HG03342 (cell line): Measurements from ENCODE around the gene ZDHHC17.
"Not testable (repeated sequence)": the region's sequence is repeated elsewhere in the genome, so short reads cannot be mapped to it uniquely, and the experiment has no call there.

Experiments used
- ATAC-seq: cut with Tn5 transposase; IDR thresholded peaks from one replicate; pipeline ENCODE4 v1.9.1; 2021; ENCODE audit warnings: mild to moderate bottlenecking, moderate library complexity; ENCODE audit not compliant: unreplicated experiment

Gene ZDHHC17, protein sequence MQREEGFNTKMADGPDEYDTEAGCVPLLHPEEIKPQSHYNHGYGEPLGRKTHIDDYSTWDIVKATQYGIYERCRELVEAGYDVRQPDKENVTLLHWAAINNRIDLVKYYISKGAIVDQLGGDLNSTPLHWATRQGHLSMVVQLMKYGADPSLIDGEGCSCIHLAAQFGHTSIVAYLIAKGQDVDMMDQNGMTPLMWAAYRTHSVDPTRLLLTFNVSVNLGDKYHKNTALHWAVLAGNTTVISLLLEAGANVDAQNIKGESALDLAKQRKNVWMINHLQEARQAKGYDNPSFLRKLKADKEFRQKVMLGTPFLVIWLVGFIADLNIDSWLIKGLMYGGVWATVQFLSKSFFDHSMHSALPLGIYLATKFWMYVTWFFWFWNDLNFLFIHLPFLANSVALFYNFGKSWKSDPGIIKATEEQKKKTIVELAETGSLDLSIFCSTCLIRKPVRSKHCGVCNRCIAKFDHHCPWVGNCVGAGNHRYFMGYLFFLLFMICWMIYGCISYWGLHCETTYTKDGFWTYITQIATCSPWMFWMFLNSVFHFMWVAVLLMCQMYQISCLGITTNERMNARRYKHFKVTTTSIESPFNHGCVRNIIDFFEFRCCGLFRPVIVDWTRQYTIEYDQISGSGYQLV

DNA sequence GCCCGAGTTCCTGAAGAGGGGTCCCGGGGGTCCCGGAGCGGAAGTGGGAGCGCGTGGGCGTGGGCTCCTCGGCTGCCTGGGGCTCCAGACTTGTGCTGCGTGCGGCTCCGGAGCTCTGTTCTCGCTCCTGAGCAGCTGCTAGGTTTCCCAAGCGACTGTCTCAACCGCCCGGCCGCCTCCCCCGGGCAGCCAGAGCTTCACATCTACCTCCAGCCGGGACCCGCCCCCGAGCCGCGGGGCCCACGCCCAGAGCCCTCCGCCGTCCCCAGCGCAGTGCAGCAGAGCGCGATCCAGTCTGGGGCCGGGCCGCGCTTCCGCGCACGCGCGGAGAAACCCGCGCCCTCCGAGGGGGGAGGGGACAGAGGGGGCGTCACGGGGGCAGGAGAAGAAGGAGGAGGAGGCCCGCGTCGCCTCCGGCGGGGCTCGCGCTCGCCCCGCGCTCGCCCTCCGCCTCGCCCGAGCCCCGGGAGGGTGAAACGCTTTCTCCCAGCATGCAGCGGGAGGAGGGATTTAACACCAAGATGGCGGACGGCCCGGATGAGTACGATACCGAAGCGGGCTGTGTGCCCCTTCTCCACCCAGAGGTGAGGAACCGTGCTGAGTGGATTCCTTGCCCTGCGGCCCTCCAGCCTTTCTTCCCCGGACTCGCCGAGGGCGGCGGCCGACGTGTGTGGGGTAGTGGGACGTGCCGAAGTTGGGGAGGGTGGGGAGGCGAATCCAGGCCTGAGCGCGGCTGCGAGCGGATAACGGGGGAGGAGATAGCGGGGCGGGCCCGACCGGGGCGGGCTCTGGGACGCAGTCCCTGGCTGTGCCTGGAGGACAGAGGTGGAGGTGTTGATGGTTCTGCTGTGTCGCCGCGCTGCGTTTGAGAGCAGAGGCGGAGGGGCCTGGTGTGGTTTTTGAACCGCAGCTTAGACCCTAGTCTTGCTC, at the start of gene ZDHHC17:
ZDHHC17 (plus strand) TSS at position 370 of the 930 bp plus-strand sequence; CDS start at position 492, 122 bp downstream.
- peak; percentile 94 for ATAC-seq

DNA sequence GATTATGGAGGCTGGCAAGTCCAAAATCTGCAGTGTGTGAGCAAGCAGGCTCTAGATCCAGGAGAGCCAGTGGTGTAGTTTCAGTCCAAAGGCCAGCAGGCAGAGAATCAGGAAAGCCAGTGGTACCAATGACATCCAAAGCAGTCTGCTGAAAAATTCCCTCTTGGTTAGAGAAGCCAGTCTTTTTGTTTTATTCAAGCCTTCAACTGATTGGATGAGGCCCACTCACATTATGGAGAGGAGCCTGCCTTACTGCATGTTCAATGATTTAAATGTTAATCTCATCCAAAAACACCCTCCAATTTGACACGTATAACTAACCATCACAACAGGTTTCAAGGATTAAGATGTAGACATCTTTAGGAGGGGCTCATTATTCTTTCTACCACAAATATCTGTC, 49.5 kb upstream of the ZDHHC17 start:
- ATAC-seq = no peak

DNA sequence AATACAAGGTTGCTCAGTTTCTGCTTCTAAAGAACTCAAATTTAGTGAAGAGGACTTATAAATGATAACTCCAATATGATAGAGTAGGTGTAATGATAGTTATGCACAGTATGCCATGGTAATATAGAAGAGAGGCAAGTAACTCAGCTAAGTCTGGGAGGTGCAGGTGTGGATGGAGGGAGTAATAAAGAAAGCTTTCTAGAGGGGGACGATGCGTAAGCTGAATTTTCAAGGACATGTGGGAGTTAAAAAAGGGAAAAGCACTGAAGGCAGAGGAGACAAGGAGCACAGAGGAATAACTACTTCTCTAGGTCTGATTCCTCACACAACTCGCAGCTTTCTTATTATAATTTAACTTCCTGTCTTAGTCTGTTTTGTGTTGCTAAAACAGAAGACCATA, 49.1 kb upstream of the ZDHHC17 start:
- no peak for ATAC-seq

DNA sequence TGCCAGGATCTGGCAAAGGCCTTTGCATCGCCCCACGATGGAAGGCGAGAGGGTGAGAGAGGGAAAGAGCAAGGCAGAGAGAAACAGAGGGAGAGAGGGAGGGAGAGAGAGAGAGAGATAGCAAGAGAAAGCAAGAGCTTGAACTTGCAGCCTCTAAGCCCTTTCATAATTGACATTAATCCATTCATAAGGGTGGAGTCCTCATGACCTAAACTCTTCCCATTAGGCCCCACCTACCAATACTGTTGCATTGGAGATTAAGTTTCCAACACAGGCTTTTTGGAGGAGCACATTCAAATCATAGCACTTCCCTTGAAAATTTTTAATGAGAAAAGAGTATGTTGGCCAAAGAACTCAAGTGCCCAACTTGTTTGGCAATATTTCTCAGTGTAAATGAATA, 48.6 kb upstream of the ZDHHC17 start:
- ATAC-seq = no peak

DNA sequence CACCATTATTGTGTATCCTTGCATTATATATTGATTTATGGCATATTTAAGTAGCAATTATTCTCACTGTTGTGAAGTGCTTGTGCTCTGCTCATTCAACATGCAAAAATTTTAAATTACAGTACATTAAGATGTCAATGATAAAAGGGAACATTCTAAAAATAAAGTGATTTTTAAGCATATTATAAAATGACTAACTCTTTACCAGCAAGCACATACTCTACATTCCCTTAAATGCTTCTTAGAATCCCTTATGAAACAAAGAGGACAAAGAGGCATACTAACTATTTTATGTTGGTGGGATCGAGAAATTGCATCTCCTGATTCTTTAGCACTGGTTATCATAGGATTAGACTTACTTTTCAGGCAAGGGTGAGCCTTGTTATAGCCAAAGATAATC, 46.6 kb upstream of the ZDHHC17 start:
- ATAC-seq = no peak

DNA sequence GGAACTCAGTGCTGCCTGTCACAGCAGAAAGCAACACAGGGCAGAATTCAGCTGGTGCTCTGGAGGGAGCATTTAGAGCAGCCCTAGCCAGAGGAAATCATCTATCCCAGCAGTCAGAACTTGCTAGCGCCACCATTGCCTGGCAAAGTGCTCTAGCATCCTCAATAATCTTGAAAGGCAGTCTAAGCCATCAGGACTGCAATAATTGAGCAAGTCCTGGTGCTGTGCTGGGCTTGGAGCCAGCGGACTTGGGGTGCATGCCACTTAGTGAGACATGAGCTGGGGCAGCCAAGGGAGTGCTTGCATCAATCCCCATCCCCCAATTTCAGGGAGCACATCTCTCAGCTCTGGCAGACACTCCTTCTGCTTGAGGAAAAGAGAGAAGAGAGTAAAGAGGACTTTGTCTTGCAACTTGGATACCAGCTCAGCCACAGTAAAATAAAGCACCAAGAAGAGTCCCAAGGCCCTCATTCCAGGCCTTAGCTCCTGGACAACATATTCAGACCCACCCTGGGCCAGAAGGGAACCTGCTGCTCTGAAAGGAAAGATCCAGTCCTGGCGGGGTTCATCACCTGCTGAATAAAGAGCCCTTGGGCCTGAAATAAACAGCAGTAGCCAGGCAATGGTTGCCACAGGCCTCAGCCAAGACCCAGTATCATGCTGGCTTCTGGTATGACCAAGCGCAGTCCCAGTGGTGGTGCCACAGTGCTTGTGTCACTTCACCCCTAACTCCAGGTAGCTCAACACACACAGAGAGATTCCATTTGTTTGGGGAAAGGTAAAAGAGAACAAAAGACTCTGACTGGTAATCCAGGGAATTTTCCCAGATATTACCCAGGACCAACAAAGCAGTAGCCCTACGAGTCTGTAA, 44.5 kb upstream of the ZDHHC17 start:
- no peak for ATAC-seq

DNA sequence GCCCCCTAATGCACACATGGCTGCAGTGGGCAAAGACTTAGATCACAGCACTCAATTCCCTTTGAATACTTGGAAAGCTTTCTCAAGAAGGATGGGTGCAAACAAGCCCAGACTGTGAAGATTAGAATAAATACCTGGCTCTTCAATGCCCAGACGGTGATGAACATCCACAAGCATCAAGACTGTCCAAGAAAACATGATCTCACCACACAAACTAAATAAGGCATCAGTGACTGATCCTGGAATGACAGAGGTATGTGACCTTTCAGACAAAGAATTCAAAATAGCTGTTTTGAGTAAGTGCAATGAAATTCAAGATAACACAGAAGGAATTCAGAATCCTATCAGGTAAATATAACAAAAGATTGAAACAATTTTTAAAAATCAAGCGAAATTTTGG, 43.8 kb upstream of the ZDHHC17 start:
- ATAC-seq = no peak

DNA sequence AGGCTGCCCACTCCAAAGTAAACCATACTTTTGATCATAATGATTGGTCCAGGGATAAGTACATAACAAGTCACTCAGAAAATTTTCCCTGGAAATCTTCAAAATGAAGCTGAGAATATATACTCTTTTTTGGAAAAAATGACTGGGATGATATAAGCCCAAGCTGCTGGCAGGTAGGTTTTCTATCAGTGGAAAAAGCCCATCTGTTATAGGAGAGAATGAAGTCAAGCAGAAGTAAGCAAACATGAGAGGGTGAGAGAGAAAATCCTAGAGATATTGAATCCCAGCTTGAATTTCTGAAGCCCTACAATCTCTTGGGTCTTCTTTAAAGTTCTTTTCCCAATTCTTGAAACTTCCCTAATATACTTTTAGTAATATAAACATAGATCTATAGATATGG, 37.3 kb upstream of the ZDHHC17 start:
- ATAC-seq = no peak

DNA sequence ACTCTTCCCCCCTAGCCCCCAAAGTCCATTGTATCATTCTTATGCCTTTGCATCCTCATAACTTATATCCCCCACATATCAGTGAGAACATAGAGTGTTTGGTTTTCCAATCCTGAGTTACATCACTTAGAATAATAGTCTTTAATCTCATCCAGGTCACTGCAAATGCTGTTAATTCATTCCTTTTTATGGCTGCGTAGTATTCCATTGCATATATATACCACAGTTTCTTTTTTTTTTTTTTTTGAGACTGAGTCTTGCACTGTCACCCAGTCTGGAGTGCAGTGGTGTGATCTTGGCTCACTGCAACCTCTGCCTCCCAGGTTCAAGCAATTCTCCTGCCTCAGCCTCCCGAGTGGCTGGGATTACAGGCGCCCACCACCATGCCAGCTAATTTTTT, 31.7 kb upstream of the ZDHHC17 start:
- ATAC-seq = not testable (repeated sequence)

DNA sequence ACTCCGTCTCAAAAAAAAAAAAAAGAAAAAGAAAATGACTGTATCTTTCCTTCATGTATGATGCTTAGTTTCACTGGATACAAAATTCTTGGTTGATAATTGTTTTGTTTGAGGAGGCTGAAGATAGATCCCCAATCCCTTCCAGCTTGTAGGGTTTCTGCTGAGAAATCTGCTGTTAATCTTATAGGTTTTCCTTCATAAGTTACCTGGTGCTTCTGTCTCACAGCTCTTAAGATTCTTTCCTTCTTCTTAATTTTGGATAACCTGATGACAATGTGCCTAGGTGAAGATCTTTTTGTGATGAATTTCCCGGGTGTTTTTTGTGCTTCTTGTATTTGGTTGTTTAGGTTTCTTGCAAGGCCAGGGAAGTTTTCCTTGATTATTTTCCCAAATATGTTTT, 26.2 kb upstream of the ZDHHC17 start:
- not testable (repeated sequence) for ATAC-seq

DNA sequence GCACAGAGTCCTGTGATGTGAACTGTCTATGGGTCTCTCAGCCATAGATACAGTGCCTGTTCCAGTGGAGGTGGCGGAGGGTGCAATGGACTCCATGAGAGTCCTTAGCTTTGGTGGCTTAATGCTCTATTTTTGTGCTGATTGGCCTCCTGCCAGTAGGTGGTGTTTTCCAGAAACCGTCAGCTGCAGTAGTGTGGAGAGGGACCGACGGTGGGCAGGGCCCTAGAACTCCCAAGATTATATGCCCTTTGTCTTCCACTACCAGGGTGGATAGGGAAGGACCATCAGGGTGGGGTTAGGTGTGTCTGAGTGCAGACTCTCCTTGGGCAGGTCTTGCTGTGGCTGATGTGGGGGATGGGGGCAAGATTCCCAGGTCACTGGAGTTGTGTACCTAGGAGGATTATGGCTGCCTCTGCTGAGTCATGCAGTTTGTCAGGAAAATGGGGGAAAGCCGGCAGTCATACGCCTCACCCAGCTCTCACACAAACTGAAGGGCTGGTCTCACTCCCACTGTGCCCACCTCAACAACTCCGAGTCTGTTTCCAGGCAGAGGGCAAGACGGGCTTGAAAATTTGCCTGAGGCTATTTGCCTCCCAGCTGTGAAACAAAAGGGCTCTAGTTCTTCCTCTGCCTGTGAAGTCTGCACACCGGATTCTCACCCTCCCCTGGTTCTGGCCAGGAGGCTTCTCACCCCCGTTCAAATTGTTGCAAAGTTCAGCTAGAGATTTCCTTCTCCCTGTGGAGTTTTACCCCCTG, 24.9 kb upstream of the ZDHHC17 start:
- no peak for ATAC-seq

DNA sequence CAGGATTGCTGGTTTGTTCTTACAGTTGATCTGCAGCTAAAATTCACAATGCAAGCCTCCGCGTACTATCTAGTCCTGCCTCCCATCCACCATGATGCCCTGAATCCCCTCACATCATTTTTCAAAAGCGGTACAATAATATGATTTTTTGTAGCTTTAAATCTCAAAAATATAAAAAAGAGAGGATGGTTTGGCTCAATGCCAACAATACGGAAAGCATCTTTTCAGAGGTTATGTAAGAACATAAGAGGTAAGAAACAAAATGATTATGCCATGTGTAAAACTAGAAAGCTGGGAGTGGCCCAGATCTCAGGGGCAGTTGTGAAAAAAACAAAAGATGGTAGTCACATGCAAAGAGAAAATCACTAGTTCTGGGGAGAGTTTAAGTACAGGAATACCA, 24.0 kb upstream of the ZDHHC17 start:
- ATAC-seq = no peak

DNA sequence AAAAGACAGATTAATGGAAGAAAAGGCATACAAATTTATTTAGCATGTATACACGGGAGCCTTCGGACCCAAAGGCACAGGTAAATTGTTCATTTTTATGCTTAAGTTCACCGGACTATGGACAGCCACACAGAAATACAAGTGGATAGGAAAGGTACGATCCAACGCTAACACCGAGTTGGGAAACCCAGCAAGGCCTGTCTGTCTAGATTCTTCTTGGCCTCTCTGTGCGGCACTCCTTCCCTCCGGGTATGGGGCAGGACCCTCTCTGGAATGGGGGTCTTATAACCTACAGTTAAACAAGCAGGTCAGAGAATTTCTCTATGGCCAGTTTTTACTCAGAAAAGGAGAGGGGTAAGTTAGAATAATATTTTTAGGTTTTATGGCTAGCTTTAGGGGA, 23.4 kb upstream of the ZDHHC17 start:
- ATAC-seq = no peak

DNA sequence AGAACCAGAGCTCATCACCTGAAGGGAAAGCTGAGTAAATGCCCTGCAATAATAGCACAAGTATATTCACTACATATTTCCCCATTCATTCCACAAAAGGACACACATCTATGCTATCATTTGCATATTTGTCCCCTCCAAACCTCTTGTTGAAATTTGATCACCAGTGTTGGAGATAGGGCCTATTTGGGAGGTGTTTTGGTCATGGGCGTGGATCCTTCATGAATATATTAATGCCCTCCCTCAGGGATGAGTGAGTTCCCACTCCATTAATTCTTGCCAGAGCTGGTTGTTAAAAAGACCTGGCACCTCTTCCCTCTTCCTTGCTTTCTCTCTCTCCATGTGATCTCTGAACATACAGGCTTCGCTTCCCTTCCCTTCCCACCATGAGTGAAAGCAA, 18.6 kb upstream of the ZDHHC17 start:
- no peak for ATAC-seq

DNA sequence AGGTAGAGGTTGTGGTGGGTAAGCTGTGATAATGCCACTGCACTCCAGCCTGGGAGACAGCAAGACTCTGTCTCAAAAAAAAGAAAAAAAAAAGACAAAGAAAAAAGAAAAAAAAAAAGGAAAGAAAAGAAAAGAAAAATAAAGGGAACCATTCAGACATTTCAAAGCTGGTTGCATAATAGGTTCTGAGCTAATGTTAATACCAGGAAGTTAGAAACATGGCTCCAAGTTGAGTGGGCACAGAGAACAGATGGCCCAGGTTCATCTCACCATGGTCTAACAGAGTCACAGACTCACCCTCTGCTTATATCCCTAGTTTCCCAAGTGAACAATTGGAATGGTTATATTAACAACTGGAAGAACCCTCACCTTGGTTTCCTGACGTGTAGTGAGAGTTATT, 17.4 kb upstream of the ZDHHC17 start:
- no peak for ATAC-seq

DNA sequence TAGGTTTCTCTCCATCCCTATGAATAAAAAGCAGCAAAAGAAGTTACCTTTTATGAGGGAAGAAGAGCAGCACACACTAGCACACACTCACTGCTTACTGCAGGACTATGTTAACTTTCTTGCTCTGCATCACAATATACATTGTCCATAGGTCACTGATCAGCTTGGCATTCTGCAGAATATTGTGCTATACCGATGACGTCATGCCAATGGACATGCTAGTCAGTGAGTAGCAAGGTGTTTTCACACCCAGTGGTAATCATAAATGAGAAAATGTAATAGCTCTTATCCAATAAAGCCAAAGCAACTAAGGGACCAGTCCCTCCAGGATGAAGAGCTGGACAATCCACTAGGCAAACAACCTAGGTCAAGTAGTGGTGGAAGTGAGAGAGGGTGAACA, 16.7 kb upstream of the ZDHHC17 start:
- no peak for ATAC-seq

DNA sequence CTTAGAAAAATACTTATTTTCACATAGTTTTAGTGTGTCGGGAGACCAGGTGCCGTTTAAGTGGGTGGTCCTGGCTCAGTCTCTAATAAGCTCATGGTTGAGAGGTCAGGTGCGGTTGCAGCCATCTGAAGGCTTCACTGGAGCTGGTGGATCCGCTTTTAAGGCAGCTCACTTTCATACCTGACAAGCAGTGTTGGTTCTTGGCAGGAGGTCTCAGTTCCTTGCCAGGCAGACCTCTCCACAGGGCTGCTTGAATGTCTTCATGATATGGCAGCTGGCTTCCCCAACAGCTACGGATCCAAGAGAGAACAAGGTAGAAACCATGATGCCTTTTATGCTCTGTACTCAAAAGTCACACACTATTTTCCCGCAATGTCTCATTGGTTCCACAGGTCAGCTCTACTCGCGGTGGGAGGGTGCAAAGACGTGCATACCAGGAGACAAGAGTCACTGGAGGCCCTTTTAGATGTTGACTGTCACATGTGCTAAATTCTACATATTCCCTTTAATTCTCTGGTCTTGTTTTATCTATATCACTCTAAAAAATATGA, 8.0 kb upstream of the ZDHHC17 start:
- no peak for ATAC-seq

DNA sequence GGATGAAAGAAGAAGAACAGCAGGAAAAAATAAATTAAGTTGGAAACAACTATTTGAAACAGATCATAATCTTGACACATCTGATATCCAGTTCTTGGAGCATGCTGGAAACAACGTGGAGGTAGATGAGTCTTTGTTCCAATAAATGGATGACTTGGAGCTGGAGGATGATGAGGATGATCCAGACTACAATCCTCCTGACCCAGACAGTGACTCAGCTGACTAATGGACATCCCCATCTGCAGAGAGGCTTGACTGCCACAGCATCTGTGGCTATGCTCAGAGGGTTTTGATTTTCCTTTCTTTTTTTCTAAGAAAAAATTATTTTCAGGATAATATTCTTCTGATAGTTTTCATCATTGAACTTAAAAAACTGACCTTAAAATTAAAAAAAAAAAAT, 6.2 kb upstream of the ZDHHC17 start:
- no peak for ATAC-seq

DNA sequence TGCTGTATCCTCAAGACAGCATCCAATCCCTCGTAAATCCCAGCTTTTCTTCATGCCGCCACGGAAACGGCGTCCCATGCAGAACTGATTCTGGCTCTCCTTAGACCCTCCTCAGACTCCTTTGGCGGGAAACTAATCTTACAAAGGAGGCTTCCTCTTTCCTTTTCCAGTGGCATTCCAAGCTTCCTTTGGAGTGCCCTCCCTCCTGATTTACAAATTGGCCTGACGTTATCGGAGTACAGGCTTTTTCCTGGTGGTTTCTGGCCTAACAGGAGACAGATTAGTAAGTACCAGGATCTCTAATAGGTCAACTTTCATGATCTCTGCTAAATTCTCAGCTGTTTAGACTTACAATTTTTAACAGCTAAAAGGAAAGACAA, 1.3 kb upstream of the ZDHHC17 start:
- ATAC-seq = no peak

DNA sequence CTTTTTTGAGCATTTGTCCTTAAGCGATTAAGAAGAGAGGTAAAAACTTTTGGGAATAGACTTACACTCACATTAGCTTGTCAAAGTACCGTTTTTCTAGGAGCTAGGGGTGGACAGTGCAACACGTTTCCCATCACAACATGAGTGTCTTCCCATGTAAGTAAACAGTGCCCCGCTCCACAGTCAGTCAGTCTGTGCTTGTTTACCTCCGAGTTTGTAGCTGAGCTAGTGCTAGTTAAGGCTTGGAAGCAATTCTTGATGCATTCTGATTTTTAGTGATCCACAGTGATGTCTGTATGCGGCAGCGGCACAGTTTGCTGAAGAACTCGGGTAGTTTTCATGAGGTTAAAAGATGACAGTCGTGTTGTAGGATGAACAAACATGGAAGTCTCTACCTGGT, 941 bp downstream of the ZDHHC17 start:
- ATAC-seq = no peak
